GM12874 (cell line): ENCODE measurements around the gene TOX3.

Experiments
- TF ChIP-seq, protein P1 (sequence below): IDR thresholded peaks from 2 replicates; pipeline ENCODE4 v1.5.1; 2011; ENCODE audit warnings: low read depth, mild to moderate bottlenecking, control low read depth, low read length, moderate library complexity; ENCODE audit not compliant: insufficient read depth

The TOX3 gene

DNA sequence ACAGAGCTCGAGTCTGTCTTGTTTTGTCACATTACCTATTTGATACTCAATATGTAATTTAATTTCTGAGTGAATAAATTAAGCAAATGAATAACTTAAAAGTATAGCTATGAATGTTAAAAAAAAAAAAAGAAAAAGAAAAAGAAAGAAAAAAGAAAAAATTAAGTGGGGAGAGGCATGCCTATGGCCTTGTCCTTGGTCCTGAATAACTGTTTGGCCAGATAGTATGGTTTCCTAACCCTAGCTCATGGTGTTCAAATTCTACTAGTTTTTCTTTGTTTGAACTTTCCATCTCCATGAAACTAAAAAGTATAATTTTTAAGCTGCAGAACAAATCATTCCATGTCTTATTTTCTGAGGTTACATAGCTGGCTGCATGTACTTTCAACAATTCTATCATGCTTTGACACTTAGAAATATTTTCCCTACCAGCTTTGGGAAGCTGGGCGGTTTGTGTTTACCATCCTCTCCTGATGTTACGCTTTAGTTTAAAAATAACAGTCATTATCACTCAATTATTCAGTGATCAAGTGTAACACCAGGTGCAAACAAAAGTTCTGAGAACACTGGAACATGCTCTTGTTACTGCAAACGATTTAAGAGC lies 31.8 kb downstream of the TOX3 start:
- TF ChIP-seq, protein P1, sequence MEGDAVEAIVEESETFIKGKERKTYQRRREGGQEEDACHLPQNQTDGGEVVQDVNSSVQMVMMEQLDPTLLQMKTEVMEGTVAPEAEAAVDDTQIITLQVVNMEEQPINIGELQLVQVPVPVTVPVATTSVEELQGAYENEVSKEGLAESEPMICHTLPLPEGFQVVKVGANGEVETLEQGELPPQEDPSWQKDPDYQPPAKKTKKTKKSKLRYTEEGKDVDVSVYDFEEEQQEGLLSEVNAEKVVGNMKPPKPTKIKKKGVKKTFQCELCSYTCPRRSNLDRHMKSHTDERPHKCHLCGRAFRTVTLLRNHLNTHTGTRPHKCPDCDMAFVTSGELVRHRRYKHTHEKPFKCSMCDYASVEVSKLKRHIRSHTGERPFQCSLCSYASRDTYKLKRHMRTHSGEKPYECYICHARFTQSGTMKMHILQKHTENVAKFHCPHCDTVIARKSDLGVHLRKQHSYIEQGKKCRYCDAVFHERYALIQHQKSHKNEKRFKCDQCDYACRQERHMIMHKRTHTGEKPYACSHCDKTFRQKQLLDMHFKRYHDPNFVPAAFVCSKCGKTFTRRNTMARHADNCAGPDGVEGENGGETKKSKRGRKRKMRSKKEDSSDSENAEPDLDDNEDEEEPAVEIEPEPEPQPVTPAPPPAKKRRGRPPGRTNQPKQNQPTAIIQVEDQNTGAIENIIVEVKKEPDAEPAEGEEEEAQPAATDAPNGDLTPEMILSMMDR: no peak

DNA sequence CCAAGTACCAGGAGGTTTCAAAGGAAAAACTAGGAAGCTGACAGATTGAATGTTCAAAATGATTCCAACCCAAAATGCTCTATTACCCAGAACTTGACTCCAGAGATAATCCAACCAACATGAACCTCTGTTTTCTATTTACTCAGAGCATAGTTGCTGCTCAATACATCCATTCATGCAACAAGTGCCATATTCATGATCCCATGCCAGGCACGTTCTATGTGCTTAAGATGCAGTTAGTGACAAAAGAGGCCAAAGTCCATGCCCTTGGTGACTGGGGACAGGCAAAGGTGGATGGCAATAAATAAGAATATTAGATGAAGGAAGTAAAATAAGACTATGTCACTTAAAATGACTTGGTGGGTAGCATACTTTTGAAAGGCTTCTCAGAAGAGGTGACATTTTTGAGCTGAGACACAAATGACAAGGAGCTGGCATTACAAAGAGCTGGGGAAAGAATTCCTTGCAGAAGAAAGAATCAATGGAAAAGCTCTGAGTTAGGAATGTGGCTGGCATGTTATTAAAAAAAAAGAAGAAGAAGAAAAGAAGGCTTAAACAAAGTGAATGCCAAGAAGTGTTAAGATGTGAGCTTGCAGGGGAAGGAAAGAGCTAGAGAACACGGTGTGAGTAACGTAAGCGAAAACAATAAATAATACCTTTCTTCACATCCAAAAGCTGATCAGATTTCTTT lies 34.5 kb downstream of the TOX3 start:
- TF ChIP-seq, protein P1: no peak

DNA sequence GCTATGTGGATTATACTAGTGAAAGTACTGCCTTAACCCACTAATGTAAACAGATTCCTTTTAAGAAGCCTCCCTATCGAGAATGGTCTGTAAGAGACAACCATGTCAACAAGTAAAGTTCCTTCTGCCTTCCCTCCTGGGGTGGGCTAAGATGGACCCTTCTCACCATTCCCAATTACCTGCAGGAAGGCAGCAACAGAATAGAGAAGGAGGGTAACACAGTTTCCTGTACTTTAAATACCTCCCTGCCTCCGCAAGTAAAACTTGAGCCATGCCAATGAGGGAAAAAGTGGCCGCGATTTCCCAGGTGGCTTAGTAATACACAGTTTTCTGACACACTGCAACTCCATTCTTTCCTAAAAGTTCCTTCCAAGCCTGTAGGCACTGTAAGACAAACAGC lies 45.2 kb downstream of the TOX3 start:
- TF ChIP-seq, protein P1: no peak

DNA sequence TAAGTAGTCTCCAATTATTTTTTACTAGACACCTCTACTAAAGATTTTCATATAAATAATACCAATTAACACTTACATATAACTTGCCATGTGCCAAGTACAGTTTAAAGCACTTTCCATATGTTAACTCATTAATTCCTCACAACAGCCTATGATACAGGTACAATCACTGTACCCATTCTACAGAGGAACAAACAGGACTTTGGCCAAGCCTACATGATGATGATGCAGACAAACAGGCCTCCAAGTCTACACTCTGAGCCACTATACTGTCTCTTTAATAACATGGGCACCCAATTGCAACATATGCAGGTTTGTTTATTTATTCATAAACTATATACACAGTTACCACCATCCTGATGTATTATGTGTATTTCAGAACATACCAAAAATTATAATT lies 46.0 kb downstream of the TOX3 start:
- TF ChIP-seq, protein P1: no peak

DNA sequence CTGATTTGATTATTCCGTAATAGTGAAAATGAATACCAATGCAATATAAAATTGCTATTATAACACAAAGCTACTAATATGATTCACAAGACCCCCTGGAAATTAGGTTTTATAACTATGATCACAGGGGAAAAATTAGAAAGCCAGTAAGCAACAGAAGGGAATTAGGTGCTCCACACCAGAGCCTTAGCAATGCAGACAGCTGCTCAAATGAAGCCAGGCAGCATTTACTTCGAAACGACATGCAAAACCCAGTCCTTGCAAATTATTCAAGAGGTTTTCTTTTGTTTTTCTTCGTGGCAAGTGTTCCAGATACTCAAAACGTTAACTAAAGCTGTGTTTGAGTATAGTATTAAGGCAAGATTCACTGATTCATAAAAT lies 47.9 kb downstream of the TOX3 start:
- TF ChIP-seq, protein P1: no peak

DNA sequence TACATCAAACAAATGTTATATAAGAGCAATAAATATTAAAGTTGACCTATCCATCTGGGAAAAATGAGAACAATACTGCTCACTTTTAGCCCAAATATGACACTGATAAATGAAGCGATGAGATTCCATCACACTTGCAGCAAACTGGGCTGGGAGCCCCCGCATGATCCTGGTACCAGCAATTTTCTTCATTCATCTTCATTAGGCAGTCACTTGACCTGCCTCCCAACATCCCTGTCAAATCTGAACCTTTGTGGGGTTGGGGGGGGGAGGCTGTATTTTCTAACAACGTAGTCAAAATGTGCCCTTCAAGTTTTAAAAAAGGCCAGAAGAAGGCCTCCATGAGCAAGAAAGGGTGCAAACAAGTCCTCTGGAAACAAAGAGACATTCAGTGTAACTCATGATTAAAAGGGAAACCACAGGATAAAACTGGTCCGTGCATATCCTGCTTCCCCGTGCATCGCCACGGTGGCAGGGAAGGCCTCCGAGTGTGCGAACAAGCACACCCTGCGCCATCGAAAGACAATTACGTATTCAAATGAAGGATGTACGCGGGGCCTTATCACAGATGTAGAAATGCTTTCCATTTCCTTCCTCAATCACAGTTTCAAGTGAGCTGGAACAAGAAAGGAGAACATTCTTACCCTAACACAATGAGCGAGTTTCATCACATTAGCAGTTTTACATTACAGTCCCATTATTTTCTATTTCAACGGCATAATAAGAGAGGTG lies 48.4 kb downstream of the TOX3 start:
- TF ChIP-seq, protein P1: no peak

DNA sequence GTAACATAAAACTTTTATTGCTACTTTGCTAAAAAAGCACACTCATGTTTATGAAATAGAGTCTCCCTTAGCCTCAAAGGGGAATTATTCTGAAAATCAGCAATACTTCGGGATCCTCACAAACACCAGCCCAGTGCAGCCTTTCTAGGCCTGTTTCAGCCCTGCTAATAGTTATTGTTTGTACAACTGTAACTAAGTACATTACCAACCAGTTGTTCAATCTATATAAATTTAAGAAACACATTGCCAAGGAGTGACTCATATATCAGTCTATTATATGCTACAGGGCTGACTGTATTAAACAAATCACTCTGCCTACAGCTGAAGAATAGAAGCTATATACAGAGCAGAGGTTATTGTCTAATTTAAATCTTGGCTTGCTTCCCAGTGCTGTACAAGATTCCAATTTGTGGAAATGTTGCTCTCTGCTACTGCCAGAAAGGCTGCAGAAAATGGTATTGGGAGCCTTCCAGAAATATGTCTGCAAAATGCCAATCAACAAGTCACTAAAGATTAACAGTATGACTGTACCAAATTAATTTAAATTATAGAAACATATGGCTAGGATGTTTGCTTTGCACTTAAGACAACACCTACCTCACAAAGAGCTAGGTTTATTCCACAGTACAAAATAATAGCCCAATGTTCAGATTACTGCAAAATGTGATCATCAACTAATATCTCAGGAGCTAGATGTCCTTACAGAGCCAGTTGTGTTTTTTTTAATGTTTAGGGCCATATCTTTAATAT lies 49.7 kb downstream of the TOX3 start:
- TF ChIP-seq, protein P1: no peak
